HG03139 (cell line): ENCODE measurements around the gene DEPDC7.
"Not testable (repeated sequence)": the region's sequence is repeated elsewhere in the genome, so short reads cannot be mapped to it uniquely, and the experiment has no call there.

Source experiments
- ATAC-seq: cut with Tn5 transposase; IDR thresholded peaks from one replicate; pipeline ENCODE4 v1.9.1; 2021; ENCODE audit not compliant: unreplicated experiment

Gene DEPDC7

GRCh38 chr11:33021937-33022336 lies 6.3 kb downstream of the DEPDC7 start:
- ATAC-seq = no peak

GRCh38 chr11:33025339-33025722 lies 9.7 kb downstream of the DEPDC7 start:
- ATAC-seq = no peak

GRCh38 chr11:33027233-33027632 lies 11.6 kb downstream of the DEPDC7 start:
- ATAC-seq = no peak

- no peak for ATAC-seq
These were observed 12.3 kb downstream of the DEPDC7 start for GRCh38 chr11:33027846-33028536.

DNA sequence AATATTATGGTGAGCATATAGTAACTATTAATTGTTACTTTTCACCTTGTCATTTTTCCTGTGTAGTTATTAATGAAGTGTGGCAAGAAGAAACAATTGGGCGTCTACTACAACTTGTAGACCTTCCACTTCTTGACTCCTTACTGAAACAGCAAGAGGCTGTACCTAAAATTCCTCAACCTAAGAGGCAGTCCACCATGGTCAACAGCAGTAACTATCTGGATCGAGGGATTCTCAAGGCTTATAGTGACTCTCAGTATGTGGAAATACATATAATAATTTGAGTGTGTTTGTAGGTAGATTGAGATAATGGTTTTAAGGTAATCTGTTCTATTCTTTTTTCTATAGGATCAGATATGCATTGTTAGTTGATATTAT lies 12.8 kb downstream of the DEPDC7 start:
- ATAC-seq = no peak

DNA sequence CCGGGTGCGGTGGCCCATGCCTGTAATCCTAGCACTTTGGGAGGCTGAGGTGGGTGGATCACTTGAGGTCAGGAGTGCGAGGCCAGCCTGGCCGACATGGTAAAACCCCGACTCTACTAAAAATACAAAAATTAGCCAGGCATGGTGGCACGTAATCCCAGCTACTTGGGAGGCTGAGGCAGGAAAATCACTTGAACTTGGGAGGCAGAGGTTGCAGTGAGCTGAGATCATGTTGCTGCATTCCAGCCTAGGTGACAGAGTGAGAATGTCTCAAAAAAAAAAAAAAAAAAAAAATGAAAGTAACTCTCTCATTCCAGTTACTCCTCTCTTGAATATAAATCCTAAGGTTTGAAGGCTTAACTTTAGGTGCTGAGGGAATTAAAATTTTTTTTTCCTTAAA lies 13.5 kb downstream of the DEPDC7 start:
- ATAC-seq = not testable (repeated sequence)

GRCh38 chr11:33033493-33033892 lies 17.8 kb downstream of the DEPDC7 start:
- no peak for ATAC-seq

- no peak for ATAC-seq
These were observed 19.3 kb downstream of the DEPDC7 start for GRCh38 chr11:33035011-33035410.

- peak; percentile 75 for ATAC-seq
These were observed 23.8 kb downstream of the DEPDC7 start, which contains the start of gene TCP11L1 for GRCh38 chr11:33039274-33040032. TCP11L1 (plus strand) TSS chr11:33039572; CDS start chr11:33043774, 4,202 bp downstream.

DNA sequence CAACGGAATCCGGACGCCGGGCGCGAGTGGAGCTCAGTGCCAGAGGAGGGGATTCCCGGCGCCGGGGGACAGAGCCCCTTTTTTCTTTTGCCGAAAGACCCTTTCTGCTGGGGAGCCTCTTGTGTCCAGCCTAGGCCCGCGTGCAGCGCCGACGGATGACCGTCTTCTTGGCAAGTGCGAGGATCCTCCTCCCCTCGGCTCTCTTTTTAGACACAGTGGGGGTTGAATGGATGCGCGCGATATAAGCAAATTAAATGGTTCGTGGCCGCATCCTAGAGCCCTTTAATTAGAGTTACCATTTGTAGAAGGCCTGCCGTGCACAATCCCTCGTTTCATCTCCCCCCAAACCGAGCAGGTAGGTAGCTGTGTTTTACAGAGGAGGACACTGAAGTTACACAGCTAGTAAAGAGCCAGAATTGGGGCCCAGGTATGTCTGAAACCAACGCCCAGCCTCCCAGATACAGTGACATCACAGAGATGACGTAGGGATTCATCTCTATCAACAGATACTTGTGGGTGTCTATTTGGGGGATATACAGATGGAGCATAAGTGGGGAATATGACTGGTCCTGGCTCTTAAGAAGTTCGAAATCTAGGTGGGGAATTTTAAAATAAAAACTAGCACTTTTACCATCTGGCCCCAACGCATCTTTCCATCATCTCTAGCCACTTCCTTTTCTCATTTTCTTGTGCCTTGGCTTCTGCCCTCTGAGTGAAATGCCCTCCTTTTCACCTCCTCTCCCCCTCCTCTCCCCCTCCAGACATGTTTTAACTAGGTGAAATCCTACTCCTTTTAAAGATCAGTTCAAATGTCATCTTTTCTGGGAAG lies 24.6 kb downstream of the DEPDC7 start:
- ATAC-seq = peak; percentile 8

DNA sequence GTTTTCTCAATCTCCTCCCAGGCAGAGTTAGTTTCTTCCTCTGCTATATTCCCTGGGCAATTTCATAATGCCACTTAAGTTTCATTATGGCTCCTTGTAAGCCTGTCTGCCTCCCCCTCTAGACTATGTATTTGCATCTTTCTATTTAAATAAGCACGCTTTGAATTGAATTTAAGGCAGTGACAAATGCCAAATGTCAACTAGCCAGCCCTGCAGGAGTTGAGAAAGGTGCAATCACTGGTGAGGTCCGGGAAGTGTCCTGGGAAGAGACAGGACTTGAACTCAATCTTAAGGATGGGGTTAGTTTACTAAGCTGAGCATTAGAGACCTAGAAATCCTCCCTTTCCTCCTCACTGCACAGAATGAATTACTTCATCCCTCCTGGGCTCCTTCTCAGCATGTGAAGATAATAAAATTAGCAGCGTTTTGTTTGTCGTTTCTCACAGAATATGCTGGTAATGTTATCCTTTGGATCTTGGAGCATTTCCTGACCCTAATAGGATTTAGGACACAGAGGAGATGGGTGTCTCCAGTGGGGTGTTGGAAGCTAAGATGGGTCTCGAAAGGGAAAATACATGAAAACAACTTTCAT lies 25.3 kb downstream of the DEPDC7 start:
- no peak for ATAC-seq

GRCh38 chr11:33043221-33043830 lies 27.6 kb downstream of the DEPDC7 start:
- ATAC-seq = no peak

- ATAC-seq = no peak
These were observed 28.6 kb downstream of the DEPDC7 start for GRCh38 chr11:33044285-33044756.

GRCh38 chr11:33045551-33046255 lies 30.0 kb downstream of the DEPDC7 start:
- no peak for ATAC-seq

GRCh38 chr11:33048701-33049100 lies 33.0 kb downstream of the DEPDC7 start:
- ATAC-seq = not testable (repeated sequence)

DNA sequence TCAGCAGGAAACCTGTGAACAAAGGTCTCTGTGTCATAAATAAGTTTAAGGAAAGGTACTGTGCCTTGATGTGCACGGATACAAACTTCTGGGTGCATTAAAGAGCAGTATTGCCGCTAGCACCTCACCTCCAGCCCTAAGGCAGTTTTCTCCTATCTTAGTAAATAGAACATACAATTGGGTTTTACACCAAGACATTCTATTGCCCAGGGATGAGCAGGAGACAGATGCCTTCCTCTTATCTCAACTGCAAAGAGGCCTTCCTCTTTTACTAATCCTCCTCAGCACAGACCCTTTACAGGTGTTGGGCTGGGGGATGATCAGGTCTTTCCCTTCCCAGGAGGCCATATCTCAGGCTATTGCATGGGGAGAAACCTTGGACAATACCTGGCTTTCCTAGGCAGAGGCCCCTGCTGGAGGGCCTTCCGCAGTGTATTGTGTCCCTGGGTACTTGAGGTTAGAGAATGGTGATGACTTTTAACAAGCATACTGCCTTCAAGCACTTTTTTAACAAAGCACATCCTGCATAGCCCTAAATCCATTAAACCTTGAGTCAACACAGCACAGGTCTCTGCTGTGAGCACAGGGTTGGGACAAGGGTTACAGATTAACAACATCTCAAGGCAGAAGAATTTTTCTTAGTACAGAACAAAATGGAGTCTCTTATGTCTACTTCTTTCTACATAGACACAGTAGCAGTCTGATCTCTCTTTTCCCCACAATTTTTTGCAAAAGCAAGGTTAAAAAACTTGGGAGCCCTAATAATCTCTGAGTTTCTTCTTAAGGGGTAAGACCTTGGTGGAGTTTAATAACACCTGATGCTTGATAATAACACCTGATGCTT lies 34.1 kb downstream of the DEPDC7 start:
- not testable (repeated sequence) for ATAC-seq

DNA sequence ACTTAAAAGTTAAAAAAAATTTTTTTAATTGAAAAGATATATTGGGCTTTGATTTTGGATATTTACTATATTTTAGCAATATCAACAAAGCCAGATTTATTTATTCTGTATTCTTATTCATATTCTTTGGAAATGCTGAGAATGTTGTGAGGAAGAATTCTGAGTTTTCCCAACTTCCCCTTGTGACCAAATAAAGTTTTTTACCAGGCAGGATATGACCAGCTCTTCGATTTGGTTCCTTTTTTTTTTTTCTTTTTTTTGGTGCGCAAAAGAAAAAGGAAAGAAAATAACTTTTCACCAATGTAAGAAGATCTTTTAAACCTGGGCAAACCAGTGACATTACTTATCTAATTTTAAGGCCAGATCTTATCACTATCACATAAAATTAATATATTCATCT lies 36.6 kb downstream of the DEPDC7 start:
- no peak for ATAC-seq

DNA sequence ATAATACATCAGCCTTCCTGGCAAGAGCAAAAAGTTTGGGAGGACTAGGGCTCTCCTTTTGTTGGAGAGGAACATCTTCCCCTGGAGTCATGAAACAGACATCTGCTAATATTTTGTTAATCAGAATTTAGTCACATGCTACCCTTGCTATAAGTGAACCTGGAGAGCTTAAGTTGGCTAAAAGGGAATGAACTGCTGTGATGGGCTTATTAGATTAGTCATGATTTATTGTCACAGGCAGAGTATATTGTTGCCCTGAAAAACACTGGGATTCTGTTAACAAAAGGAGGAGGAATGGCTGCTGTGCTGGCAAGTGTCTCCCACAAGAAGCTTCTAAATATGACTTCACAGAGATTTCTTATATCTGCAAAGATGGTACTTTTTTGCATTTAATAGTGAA lies 39.7 kb downstream of the DEPDC7 start:
- no peak for ATAC-seq

- no peak for ATAC-seq
These were observed 41.6 kb downstream of the DEPDC7 start for GRCh38 chr11:33057284-33057683.
